Measurements from ENCODE around the gene SYCE1.

DNA sequence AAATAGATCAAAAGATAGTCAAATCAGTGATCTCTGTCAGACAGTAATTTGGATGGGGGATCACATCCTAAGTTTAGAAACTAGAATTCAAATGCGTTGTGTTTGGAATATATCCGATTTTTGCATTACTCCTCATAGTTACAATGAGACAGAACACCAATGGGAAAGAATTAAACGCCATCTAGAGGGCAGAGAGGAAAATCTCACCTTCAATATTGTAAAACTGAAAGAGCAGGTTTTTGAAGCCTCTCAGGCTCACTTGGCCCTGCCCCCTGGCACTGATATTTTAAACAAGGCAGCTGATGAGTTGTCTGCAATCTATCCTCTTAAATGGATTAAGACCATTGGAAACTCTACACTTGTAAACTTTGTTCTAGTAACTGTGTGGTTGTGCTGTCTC lies 43.5 kb upstream of the SYCE1 start:
- TF ChIP-seq CTCF (IDR thresholded peaks at IDR 0.05) (peak in 4 of 6 experiments; percentile 28 to 57 (median 35)), POLR2A (IDR thresholded peaks at IDR 0.05) (no peak)

Data from adrenal gland (tissue), 5 donors.